ENCODE measurements around the gene RGS6.

RGS6 gene

GRCh38 chr14:72014486-72014885 is 82.3 kb downstream of the RGS6 start:
- no peak for DNase-seq (ENCODE audit: low spot score)

GRCh38 chr14:72017290-72017689 is 85.1 kb downstream of the RGS6 start:
- DNase-seq (ENCODE audit: low spot score): no peak

- DNase-seq (ENCODE audit: low spot score): no peak
Observed at GRCh38 chr14:72023128-72024042, 91.2 kb downstream of the RGS6 start.

- peak; percentile 63 for DNase-seq (ENCODE audit: low spot score)
Observed at GRCh38 chr14:72024043-72024407, 91.8 kb downstream of the RGS6 start.

GRCh38 chr14:72024504-72024903 is 92.3 kb downstream of the RGS6 start:
- no peak for DNase-seq (ENCODE audit: low spot score)

GRCh38 chr14:72026536-72026935 is 94.3 kb downstream of the RGS6 start:
- no peak for DNase-seq (ENCODE audit: low spot score)

GRCh38 chr14:72027061-72027460 is 94.8 kb downstream of the RGS6 start:
- no peak for DNase-seq (ENCODE audit: low spot score)

GRCh38 chr14:72033365-72033764 is 101.1 kb downstream of the RGS6 start:
- DNase-seq (ENCODE audit: low spot score): no peak

- no peak for DNase-seq (ENCODE audit: low spot score)
Observed at GRCh38 chr14:72040528-72040927, 108.3 kb downstream of the RGS6 start.

- DNase-seq (ENCODE audit: low spot score): no peak
Observed at GRCh38 chr14:72045271-72045670, 113.0 kb downstream of the RGS6 start.

- DNase-seq (ENCODE audit: low spot score): no peak
Observed at GRCh38 chr14:72045885-72046284, 113.7 kb downstream of the RGS6 start.

- DNase-seq (ENCODE audit: low spot score): no peak
Observed at GRCh38 chr14:72049462-72049861, 117.2 kb downstream of the RGS6 start.

GRCh38 chr14:72052356-72052755 is 120.1 kb downstream of the RGS6 start:
- no peak for DNase-seq (ENCODE audit: low spot score)

- DNase-seq (ENCODE audit: low spot score): no peak
Observed at GRCh38 chr14:72053651-72054050, 121.4 kb downstream of the RGS6 start.

- DNase-seq (ENCODE audit: low spot score): no peak
Observed at GRCh38 chr14:72054911-72055310, 122.7 kb downstream of the RGS6 start.

GRCh38 chr14:72057701-72058285 is 125.6 kb downstream of the RGS6 start:
- no peak for DNase-seq (ENCODE audit: low spot score)

GRCh38 chr14:72060460-72060859 is 128.2 kb downstream of the RGS6 start:
- no peak for DNase-seq (ENCODE audit: low spot score)

- DNase-seq (ENCODE audit: low spot score): no peak
Observed at GRCh38 chr14:72060917-72061316, 128.7 kb downstream of the RGS6 start.

- DNase-seq (ENCODE audit: low spot score): no peak
Observed at GRCh38 chr14:72061718-72062117, 129.5 kb downstream of the RGS6 start.

GRCh38 chr14:72063761-72064282 is 131.6 kb downstream of the RGS6 start:
- DNase-seq (ENCODE audit: low spot score): no peak

- no peak for DNase-seq (ENCODE audit: low spot score)
Observed at GRCh38 chr14:72064501-72064900, 132.3 kb downstream of the RGS6 start.

GRCh38 chr14:72070458-72070857 is 138.2 kb downstream of the RGS6 start:
- DNase-seq (ENCODE audit: low spot score): no peak

GRCh38 chr14:72075649-72076334 is 143.6 kb downstream of the RGS6 start:
- DNase-seq (ENCODE audit: low spot score): peak; percentile 31
